Hepatocyte (in vitro differentiated cells): ENCODE measurements around the gene SHOC2. TPM values are rescaled to one million over a fixed set of nuclear protein-coding genes. Genes with fewer than 3 reads are reported as not detected.

Source experiments
- DNase-seq: peaks from one replicate; pipeline ENCODE4 v3.0.0-alpha.2; 2016; ENCODE audit warnings: low spot score
- H2AFZ ChIP-seq: fragments of 200-600 bp; sonication (generic); 2 replicates; pipeline ENCODE4 v1.6.0; 2016; ENCODE audit warnings: antibody characterized with exemption, mild to moderate bottlenecking
- H3K27ac ChIP-seq: fragments of 200-600 bp; sonication (generic); 2 replicates; pipeline ENCODE4 v1.5.1; 2016; ENCODE audit warnings: mild to moderate bottlenecking
- H3K27me3 ChIP-seq: fragments of 200-600 bp; sonication (generic); 2 replicates; pipeline ENCODE4 v1.6.1; 2016
- H3K36me3 ChIP-seq: fragments of 200-600 bp; sonication (generic); replicated peaks from 2 replicates; pipeline ENCODE4 v1.5.1; 2016; ENCODE audit warnings: low read depth; ENCODE audit not compliant: insufficient read depth
- H3K4me1 ChIP-seq: fragments of 200-600 bp; sonication (generic); 2 replicates; pipeline ENCODE4 v1.5.1; 2016; ENCODE audit warnings: mild to moderate bottlenecking, moderate library complexity; ENCODE audit not compliant: insufficient read depth
- H3K4me2 ChIP-seq: fragments of 200-600 bp; sonication (generic); 2 replicates; pipeline ENCODE4 v1.6.0; 2016
- H3K4me3 ChIP-seq: fragments of 200-600 bp; sonication (generic); 2 replicates; pipeline ENCODE4 v1.5.1; 2016; ENCODE audit warnings: mild to moderate bottlenecking
- H3K79me2 ChIP-seq: fragments of 200-600 bp; sonication (generic); 2 replicates; pipeline ENCODE4 v1.6.0; 2017; ENCODE audit warnings: mild to moderate bottlenecking
- H3K9me2 ChIP-seq: fragments of 200-600 bp; sonication (generic); replicated peaks from 2 replicates; pipeline ENCODE4 v1.6.0; 2017; ENCODE audit warnings: mild to moderate bottlenecking; ENCODE audit not compliant: insufficient read depth
- H3K9me3 ChIP-seq: fragments of 200-600 bp; sonication (generic); 2 replicates; pipeline ENCODE4 v1.5.1; 2016; ENCODE audit warnings: low read depth, mild to moderate bottlenecking
- H4K20me1 ChIP-seq: fragments of 200-600 bp; sonication (generic); 2 replicates; pipeline ENCODE4 v1.6.0; 2016; ENCODE audit warnings: mild to moderate bottlenecking; ENCODE audit not compliant: insufficient read depth, poor library complexity, severe bottlenecking
- EZH2 ChIP-seq: fragments of 200-600 bp; sonication (generic); IDR thresholded peaks from 2 replicates; pipeline ENCODE4 v1.6.1; 2016; ENCODE audit warnings: antibody characterized with exemption, mild to moderate bottlenecking, borderline replicate concordance
- EZH2phosphoT487 ChIP-seq: fragments of 200-600 bp; sonication (generic); IDR thresholded peaks from one replicate; pipeline ENCODE4 v1.6.1; 2018; ENCODE audit warnings: antibody characterized with exemption, mild to moderate bottlenecking, low read depth, moderate library complexity; ENCODE audit not compliant: unreplicated experiment, severe bottlenecking
- WGBS: methylation state at CpG from one replicate; pipeline ENCODE4 v1.1.6; 2016; ENCODE audit warnings: low lambda C conversion rate; ENCODE audit errors: missing lambda C conversion rate; 5-methylcytosine and 5-hydroxymethylcytosine counted together
- polyA plus RNA-seq: library from polyadenylated mRNA; unstranded; fragments of >200 nt; fragmentation: Nextera tagmentation; extraction: Ambion mirVana; gene quantifications from 2 replicates; pipeline ENCODE4 v1.2.1, GENCODE V29; 2016
- total RNA-seq: library from RNA; depleted of rRNA; stranded (reverse); fragments of >200 nt; gene quantifications from 2 replicates; pipeline ENCODE4 v1.2.3, GENCODE V29; 2014
- TF ChIP-seq, protein P1 (sequence below): fragments of 200-600 bp; sonication (generic); IDR thresholded peaks from 2 replicates; pipeline ENCODE4 v1.5.1; 2016; ENCODE audit warnings: antibody characterized with exemption, mild to moderate bottlenecking; ENCODE audit not compliant: poor library complexity

SHOC2 gene
- total and polyA plus RNA-seq, 2 experiments from 2014 or later = 27.5 to 58.9 TPM

DNA sequence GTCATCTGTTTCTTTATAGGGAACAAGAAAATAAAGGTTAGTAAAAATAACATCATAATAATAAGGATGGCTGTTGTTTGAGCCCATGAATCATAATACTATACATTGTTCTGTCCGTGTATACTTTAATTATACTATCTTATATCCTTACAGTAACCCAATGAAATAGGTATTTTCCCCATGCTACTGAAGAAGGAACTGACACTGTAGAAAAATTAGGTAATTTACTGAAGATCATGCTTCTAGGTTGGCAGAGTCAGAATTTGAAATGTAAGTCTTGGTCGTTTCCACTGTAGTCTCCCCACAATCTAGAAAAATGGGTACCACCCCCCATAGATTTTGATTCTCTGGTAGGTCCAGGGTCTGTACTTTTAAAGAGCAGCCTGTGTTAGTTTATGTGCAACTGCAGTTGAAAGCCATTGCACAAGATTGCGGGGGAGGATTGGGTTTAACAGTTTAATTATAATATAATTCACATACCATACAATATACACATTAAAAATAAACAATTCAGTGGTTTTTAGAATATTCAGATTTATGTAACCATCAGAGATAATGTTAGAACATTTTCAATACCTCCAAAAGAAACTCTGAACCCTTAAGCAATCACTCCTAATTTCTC, 47.7 kb downstream of the SHOC2 start:
- H3K9me3 ChIP-seq = no peaks in the 10 kb centered on the region
- H3K36me3 ChIP-seq = no peaks in the 10 kb centered on the region
- H3K27me3 ChIP-seq = no peaks in the 10 kb centered on the region
- no peaks in the 10 kb centered on the region for H3K4me1 ChIP-seq
- no peak overlapping the region for H3K27ac ChIP-seq
- TF ChIP-seq EZH2 (no peak), EZH2phosphoT487 (no peak)
- TF ChIP-seq, protein P1, sequence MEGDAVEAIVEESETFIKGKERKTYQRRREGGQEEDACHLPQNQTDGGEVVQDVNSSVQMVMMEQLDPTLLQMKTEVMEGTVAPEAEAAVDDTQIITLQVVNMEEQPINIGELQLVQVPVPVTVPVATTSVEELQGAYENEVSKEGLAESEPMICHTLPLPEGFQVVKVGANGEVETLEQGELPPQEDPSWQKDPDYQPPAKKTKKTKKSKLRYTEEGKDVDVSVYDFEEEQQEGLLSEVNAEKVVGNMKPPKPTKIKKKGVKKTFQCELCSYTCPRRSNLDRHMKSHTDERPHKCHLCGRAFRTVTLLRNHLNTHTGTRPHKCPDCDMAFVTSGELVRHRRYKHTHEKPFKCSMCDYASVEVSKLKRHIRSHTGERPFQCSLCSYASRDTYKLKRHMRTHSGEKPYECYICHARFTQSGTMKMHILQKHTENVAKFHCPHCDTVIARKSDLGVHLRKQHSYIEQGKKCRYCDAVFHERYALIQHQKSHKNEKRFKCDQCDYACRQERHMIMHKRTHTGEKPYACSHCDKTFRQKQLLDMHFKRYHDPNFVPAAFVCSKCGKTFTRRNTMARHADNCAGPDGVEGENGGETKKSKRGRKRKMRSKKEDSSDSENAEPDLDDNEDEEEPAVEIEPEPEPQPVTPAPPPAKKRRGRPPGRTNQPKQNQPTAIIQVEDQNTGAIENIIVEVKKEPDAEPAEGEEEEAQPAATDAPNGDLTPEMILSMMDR = no peak
- 92% methylated on average over 3 of the region's 3 CpGs for WGBS
- no peak overlapping the region for H2AFZ ChIP-seq
- no peak for DNase-seq
- no peak overlapping the region for H3K4me3 ChIP-seq
- no peaks in the 10 kb centered on the region for H3K9me2 ChIP-seq
- H3K79me2 ChIP-seq = peaks cover 97% of the 10 kb centered on the region
- H4K20me1 ChIP-seq = peaks cover 41% of the 10 kb centered on the region
- no peak overlapping the region for H3K4me2 ChIP-seq

DNA sequence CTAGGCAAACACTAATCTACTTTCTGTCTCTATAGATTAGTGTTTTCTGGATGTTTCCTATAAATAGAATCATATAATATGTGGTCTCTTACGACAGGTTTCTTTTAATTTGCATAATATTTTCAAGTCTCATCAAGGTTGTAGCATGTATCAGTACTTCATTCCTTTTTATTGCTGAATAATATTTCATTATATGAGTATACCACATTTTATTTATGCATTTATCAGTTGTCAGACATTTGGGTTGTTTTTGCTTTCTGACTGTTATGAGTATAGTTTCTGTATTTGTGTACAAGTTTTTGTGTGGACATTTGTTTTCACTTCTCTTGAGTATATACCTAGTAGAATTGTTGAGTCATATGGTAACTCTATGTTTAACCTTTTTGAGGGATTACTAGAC, 48.2 kb downstream of the SHOC2 start:
- 0% methylated on average over 1 of the region's 1 CpG for WGBS
- Histone ChIP-seq H3K4me2 (no peak overlapping the region), H2AFZ (no peak overlapping the region), H3K79me2 (peaks cover 97% of the 10 kb centered on the region), H3K27ac (no peak overlapping the region), H3K4me1 (no peaks in the 10 kb centered on the region), H3K9me3 (no peaks in the 10 kb centered on the region), H4K20me1 (peaks cover 39% of the 10 kb centered on the region), H3K4me3 (no peak overlapping the region), H3K27me3 (no peaks in the 10 kb centered on the region), H3K36me3 (no peaks in the 10 kb centered on the region), H3K9me2 (no peaks in the 10 kb centered on the region)
- TF ChIP-seq EZH2phosphoT487 (no peak), EZH2 (no peak)
- TF ChIP-seq, protein P1 = no peak
- no peak for DNase-seq

DNA sequence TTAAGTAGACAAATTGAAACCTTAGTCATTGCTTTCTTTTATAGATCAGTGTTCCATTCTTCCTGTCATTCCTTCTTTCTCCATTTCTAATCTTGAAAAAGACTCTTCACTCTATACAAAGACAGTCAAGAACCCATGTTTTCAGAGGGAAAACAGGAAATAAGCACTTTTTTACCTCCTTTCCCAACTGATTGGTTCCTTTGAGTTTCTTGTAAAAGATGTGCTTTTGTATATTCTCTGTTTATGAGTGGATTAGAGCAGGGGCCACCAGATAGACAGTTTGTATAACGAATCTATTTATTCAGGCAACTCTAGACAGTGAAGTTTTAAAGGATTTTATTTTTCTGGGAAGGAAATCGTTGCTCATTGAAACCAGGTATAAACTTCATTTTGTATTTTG, 49.8 kb downstream of the SHOC2 start:
- Histone ChIP-seq H3K79me2 (peaks cover 97% of the 10 kb centered on the region), H3K36me3 (no peaks in the 10 kb centered on the region), H3K27me3 (no peaks in the 10 kb centered on the region), H2AFZ (no peak overlapping the region), H3K9me3 (no peaks in the 10 kb centered on the region), H4K20me1 (peaks cover 39% of the 10 kb centered on the region), H3K4me1 (no peaks in the 10 kb centered on the region), H3K4me3 (no peak overlapping the region), H3K9me2 (no peaks in the 10 kb centered on the region), H3K4me2 (no peak overlapping the region), H3K27ac (no peak overlapping the region)
- no peak for DNase-seq
- 58% methylated on average over 2 of the region's 2 CpGs for WGBS
- TF ChIP-seq EZH2 (no peak), EZH2phosphoT487 (no peak)
- TF ChIP-seq, protein P1 = no peak
